ENCODE results near the gene TANK.

DNA sequence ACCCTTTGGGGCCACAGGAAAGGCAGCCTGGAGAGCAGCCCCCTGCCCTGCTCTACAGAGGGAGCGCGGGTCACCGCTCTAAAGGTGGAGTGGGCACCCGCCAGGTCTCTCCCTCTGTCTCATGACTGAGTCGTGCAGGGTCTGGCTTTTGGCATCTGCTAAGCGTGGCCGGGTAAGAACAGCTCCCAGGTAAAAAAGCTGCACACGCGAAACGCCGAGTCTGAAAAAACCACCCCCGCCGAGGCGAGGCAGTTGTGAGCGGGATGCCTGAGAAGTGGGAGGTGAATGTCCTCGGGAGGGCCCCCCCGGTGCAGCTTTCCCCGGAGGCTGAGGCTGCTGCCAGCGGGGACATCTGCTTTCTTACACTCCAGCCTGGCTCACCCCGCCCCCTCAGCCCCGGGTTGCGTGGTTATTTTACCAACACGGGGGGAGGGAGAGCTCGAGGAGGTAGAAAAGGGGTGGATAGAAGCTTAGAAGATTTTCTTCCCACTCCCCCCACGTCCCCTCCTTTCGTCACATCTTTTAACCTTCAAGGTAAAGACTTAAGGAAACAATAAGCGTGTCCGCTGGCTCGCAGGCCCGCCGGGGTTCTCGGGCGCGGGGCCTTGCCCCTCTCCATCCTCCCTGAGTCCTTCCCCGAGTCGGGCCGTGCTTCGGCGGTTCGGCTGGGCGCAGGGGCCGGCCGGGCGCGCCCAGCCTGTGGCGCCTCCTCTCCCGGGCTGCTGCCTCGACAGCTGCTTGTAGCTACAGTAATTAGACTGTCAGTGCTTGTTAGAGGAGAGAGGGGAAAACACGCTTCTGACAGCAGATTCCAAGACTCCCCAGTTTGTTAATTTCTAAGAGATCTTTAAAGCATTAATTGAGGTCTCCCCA is 77.4 kb downstream of the TANK start:
- TF ChIP-seq, protein P1, sequence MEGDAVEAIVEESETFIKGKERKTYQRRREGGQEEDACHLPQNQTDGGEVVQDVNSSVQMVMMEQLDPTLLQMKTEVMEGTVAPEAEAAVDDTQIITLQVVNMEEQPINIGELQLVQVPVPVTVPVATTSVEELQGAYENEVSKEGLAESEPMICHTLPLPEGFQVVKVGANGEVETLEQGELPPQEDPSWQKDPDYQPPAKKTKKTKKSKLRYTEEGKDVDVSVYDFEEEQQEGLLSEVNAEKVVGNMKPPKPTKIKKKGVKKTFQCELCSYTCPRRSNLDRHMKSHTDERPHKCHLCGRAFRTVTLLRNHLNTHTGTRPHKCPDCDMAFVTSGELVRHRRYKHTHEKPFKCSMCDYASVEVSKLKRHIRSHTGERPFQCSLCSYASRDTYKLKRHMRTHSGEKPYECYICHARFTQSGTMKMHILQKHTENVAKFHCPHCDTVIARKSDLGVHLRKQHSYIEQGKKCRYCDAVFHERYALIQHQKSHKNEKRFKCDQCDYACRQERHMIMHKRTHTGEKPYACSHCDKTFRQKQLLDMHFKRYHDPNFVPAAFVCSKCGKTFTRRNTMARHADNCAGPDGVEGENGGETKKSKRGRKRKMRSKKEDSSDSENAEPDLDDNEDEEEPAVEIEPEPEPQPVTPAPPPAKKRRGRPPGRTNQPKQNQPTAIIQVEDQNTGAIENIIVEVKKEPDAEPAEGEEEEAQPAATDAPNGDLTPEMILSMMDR (conservative IDR thresholded peaks at IDR 0.05): no peak
- TF ChIP-seq ZFX (IDR thresholded peaks at IDR 0.05): no peak

All from C4-2B (cell line).